HCEC 1CT (cell line): ENCODE measurements around the gene KICS2.
"Not testable (repeated sequence)": the region's sequence is repeated elsewhere in the genome, so short reads cannot be mapped to it uniquely, and the experiment has no call there.

Experiments
- DNase-seq: peaks from one replicate; pipeline ENCODE4 v3.0.0-alpha.2; 2017

Gene KICS2

DNA sequence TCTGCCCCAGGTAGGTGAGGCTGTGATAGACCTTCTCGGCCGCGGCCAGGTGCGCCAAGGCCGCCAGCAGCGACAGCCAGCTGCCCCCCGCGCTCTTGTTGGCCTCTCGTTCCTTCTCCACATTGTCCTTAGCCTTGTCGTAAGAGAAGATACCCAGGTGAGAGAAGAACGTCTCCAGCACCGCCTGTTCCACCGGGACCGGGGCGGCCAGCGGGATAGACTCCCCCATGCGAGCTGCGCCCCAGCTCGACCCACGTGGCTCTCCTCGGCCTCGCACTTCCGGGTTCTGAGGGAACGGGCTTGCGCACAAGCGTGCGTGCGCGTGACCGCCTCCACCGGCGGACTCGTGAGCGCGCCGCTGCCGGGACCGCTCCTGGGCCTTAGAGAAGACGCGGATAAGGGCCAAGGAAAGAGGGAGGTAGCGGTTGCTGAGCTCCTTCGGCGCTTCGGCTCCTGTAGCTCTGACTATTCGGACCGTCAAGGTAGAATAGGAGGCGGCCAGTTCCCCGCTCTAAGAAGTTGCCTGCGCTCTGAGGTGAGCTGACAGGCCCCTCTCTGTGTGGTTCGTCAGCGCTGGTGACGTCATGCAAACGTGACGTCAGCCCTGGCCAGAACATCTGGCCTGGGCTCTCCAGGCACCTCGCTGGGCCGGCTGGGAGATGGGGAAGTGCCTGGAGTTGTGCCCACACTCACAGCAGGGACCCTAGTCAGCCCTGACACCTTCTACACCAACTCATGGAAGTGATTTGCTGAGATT lies at the start of gene KICS2:
Gene KICS2 (minus strand): TSS at position 288 of the 757 bp plus-strand sequence. CDS start 59 bp downstream, at position 229.
- peak; percentile 94 for DNase-seq

DNA sequence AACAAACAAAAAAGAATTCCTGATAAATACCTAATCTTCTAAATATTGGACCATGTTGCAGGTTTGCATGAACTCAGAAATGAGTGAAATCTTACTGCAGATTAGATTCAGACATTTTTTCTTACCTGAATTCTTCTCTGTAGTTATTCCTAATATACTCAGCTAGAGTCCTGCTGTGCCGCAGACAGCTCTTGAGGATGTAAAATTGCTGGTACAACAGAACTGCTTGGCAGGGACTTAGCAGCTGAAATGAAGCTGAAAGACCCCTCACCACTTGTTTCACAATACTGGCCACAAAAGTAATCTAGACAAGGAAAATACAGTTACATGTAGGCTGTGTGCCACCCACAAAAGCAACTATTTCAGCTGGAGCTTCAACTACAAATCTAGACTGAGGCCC lies 48.3 kb upstream of the KICS2 start:
- DNase-seq: no peak

DNA sequence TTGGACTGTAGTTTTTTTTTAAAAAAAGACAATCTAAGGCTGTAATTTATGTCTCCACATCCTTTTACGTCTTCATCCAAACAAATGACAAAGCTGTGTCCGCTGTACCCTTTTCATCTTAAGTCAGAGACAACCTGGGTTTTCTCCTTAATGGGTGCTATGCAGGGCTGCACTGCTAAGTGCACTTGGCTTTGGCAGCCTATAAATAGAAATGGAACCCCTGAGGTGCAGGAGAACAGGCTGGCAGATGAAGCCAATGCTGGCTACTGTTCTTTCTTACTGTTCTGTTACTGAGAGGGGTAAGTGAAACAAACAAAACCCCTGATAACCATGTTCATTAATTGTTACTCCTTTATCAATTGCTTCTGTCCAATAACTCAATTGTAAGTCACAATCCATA lies 47.1 kb upstream of the KICS2 start:
- DNase-seq: no peak

DNA sequence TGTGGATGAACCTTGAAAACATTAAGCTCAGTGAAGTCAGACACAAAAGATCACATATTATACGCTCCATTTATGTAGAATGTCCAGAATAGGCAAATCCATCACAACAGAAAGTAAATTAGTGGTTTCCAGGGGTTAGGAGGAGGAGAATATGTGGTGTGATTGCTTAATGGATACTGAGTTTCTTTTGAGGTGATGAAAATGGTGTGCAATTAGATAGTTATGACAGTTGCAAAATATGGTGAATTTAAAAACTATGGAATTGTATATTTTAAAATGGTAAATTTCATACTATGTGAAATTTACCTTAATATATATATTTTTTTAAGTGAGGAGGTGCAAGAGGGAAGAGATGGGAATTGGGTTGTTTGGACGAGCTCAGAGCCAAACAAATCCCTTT lies 46.3 kb upstream of the KICS2 start:
- no peak for DNase-seq

DNA sequence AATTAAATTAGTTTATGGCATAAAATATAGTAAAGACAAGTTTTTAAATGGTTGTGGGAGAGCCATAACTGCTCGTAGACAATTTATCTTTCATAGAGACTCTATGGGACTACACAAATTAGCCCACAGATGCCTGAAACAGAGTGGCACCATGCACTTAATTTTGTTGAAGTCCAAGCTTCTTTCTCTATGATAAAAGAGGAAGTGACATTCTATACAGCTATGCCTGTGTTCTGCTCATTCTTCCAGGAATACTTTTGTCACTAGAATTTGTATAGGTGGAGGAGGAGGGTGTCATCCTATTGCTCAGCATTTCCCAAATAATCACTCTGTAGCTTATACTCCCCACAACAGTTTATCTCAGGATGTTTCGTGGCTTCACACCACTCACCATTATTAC lies 43.7 kb upstream of the KICS2 start:
- no peak for DNase-seq

DNA sequence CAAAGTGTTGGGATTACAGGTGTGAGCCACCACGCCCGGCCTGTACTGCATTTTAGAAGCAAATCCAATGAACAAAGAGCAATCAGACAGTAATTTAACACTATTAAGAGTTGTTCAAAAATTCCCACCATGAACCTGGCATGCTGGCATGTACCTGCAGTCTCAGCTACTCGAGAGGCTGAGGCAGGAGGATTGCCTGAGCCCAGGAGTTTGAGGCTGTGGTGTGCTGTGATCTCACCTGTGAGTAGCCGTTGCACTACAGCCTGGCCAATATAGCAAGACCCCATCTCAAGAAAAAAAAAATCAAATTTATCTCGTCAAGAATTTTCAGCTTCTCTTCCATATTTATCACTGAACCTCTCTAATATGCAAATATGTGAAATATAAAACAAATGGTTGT lies 39.7 kb upstream of the KICS2 start:
- DNase-seq: no peak

DNA sequence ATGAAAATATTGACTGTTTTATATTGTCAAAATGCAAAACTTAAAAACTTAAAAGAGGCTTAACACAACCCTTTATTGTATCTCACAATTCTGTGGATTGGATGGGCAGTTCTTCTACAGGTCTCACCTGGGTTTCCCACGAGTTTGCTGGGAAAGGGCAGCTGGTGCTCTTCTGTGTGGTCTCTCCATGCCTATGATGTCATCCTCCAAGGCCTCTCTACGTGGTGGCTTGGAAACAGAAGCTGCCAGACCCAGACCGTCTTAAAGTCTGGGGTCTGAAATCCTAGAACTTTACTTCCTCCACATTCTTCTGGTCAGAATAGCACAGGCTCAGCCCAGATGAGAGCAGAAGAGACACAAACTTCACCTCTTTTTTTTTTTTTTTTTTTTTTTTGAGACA lies 36.5 kb upstream of the KICS2 start:
- no peak for DNase-seq

DNA sequence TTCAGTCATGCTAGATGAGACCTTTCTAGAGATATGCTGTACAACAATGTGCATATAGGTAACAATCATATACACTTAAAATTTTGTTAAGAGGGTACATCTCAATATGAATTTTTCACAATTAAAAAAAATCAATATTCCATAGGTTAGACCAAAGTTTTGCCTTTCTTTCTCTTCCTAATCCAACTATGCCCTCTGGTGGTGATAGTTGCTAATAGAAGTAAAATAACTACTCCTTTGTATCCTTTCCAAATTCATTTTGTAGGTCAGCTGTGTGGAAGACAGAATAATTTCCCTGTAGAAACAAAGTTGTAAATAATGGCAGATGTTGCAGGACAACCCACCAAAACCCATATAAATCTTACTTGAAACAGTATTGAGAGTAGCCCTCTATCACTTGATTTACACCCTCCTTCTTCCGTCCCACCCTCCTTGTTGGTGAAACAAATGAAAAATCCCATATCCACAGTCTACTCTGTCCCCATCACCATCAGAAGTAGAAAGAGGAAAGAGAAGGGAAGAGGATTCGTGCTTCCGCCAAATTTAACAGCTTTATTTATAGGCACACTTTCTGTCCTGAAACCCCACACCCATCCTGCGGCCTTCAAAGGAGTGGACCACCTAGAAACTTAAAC lies 34.2 kb upstream of the KICS2 start:
- DNase-seq: peak; percentile 54

DNA sequence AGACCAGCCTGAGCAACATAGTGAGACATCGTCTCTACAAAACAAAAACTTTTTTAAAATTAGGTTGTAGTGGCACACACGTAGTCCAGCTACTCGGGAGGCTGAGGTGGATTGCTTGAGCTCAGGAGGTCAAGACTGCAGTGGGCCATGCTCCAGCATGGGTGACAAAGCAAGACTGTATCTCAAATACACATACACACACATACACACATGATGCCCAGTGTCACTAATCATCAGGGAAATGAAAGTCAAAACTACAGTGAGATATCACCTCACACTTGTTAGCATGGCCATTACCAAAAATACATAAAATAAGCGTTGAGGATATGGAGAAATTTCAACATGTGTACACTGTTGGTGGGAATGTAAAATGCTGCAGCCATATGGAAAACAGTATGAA lies 33.2 kb upstream of the KICS2 start:
- no peak for DNase-seq

DNA sequence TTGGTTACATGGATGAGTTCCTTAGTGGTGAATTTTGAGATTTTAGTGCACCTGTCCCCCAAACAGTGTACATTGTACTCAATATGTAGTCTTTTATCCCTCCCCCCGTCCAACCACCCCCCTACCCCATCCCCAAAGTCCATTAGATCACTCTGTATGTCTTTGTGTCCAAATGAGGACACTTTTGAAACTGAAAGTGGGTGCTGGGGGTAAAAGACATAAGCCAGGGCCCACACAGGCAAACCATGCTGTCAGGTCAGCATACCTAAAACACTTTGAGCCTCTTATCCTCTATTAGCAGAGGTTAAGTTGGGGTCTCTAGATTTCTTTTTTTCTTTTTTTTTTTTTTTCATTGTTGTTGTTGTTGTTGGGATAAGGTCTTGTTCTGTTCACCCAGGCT lies 31.3 kb upstream of the KICS2 start:
- no peak for DNase-seq

DNA sequence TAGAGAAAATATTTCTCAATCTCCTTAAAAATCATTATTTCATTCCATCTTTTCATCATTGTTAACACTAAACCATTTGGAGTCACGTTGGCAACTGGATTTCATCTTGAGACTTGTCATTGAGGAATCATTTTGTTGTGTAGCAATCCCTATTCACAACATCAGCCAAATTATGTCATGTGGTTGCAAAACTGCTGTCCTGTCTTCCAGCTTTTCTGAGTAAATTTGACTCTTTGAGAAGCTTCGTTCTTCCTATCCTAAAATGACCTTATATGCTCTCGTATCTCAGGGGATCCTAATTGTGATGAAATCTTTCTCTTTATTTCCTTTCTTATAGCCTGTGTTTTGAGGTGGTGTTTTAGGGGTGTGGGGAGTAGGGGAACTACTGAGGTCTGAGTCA lies 30.6 kb upstream of the KICS2 start:
- DNase-seq: peak; percentile 82

DNA sequence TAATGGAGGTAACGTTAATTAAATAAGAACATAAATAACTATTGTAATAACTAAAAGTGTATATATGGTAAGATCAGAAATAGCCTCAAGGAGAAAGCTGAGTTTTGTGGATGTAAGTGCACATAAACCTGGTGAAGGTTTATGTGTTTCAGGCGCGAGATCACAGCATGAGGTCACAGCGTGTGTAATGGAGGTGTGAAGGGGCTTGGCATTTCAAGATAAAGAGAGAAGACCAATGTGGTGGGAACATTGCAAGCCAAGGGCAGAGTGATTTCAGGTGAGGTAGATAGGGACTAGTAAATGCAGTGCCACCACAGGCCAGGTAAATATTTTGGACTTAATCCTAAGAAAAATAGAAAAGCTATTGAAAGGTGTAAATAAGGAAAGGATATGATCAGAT lies 21.7 kb upstream of the KICS2 start:
- no peak for DNase-seq

DNA sequence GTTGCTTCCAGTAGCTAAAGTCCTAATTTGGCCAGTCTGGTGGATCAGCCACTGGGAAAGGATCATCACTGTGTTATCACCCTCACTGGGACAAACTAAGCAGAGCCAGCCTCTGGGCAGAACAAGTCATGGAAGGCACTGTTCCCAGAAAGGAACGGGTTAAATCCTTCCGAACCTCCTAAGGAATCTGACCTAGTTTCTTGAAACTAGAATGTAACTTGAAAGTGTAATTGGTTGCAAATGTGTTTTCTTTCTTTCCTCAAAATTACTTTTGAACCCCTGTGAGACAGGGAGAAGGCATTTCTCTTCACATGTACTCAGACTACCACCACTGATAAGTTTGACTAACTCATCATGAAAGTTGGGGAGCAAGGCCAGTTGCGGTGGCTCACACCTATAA lies 18.7 kb upstream of the KICS2 start:
- DNase-seq: no peak

DNA sequence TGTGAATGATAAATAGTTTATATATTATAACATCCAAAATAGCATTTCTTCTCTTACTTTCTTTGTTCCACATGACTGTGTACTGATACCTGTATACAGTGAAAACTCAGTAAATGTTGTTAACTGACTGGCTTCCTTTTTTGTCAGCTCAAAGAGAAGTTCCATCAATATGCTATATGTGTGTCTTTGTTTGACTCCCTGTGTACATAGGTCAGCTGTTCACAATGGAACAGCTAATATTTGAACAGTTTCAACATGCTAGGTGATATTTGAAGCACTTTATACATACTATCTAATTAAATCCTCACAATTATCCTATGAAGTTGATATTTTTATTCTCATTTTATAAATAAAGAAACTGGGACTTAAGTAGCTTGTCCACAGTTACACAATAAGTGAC lies 15.3 kb upstream of the KICS2 start:
- DNase-seq: no peak

DNA sequence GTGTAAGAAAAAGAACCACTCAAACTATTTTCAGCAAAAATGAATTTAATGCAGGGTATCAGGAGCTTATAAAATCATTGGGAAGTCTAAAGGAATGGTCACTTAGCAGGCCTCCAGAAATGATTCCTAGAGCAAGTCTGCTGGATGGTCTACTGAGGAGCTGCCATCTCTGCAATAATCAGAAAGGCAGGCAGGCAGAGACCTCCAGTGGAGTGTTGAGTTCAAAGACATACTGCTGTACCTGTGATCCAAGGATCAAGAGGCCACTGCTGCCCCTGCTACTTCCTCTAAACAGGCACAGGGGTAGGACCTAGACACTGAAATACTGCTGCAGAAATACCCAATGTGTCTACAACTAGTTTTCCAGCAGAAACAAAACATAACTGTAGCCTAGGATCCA lies 14.5 kb upstream of the KICS2 start:
- no peak for DNase-seq

DNA sequence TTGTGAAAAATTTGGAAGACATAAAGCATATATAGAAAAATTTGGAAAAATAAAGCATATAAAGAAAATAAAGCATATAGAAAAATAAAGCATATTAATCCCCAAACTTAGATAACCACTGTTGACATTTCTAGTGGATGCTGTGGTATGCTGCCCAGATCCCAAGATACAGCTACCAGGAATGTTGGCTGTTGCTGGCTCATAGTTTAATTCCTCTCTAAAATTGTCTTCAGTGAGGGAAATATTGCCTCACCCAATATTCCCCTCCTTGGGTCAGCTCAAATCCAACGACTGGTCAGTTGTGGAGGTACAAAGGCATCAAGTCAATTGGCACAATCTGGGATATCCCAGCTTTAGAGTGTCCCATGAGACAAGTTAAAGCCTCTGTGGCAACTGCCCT lies 10.1 kb upstream of the KICS2 start:
- no peak for DNase-seq

DNA sequence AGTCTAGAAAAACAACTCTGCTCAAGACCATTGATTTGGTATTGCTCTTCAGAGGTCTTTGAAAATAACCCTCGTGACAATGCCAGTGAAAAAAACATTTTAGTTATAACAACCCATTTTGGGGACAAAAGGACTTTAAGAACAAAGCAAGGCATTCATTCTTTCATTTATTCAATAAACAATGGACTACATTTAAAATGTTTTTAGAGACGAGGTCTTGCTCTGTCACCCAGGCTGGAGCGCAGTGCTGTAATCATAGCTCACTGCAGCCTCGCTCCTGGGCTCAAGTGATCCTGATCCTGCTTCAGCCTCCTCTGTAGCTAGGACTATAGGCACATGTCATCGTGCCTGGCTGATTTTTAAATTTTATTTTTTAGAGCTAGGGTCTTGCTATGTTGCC lies 7.7 kb upstream of the KICS2 start:
- DNase-seq: no peak

DNA sequence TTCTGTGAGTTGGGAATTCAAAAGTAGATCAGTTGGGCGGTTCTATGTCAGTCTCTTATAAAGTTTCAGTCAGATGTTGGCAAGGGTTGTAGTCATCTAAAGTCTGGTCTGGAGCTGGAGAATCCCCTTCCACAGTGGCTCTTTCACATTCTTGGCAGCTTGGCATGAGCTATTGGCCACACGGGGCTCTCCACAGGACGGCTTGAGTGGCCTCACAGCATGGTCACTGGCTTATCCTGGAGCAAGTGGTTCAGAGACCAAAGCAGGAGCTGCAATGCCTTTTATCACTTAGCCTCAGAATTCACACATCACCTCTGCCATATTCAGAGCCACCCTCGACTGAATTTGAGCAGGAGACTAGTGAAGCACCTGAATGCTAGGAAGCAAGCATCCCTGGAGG lies 7.1 kb upstream of the KICS2 start:
- DNase-seq: no peak

DNA sequence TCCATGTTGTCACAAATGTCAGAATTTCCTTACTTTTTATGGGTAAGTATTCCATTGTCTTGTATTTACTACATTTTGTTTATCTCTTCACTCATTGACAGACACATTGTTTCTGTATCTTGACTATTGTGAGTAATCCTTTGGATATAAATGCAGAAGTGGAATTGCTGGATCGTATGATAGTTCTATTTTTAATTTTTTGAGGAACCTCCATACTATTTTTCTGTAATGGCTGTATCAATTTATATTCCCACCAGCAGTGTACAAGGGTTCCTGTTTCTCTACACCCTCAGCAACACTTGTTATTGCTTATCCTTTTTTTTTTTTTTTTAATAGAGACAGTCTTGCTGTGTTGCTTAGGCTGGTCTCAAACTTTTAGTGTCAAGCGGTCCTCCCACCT lies 3.5 kb upstream of the KICS2 start:
- DNase-seq: no peak

DNA sequence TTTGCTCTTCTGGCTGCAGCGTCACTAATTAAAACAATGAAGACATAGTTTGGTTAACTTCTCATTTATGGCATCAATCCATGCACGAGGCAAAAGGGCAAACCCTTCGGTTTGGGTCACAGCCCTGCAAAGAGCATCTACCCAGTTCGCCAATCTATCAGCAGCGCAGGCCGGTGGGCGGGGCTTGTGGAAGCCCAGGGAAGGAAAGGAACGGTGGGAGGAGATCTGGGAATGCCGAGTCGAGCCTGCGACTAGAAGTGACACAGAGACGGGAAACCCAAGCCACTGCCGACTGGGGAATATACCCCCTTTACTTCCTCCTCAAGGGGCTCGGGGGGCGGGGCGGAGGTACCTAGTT lies 466 bp downstream of the KICS2 start:
- DNase-seq: peak; percentile 85

DNA sequence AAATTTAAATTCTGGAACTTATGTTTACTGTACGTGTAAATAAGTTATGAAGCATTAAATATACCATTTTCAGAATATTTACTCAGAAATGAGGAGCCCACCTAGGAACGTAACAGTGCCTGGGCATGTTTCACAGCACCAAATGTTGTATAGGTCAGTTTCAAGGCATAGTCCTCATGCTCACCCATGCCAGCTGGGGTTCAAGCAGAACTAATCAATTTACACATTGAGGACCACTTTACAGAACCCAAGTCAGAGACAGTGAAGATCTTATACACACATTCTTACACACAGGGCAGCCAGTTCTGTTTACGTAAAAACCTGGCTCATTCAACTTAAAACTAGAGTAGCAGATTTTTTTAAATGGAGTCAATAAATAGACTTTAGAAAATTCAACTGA lies 2.0 kb downstream of the KICS2 start:
- DNase-seq: no peak

DNA sequence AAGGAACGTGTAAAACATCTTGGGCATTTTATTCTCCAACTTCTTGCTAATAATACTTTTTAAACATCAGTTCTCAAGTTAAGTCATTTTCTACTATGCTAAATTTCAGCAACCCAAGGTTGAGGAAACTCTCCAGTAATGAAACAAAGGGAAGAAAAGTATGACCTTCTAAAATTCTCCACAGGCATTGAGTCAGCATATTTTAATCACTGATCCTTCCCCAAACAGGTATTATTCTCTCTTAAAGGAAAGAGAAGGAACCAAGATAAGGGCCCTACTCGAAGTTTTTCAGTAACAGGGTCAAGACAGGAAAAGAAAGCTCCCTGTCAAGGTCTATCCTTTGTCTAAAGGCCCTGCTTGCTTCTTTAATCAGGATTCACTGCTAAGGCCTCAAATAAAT lies 3.0 kb downstream of the KICS2 start:
- no peak for DNase-seq

DNA sequence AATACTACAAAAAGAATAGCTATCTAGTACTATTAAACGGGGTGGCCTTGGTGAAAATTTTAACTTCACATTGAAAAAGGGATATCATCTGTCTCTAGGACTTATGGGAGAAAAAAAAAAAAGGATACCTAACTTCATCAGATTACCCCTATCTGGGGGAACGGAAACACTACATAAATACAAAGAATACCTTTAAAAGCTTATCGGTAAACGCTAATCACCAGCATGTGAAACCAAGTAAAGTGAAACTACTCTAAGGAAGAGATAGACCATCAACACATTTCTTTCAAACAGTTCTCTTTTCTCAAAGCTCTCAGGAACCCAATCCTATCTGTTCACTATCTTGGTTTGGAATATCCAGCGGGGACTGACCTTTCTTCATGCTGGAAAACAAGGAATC lies 3.5 kb downstream of the KICS2 start:
- DNase-seq: no peak

DNA sequence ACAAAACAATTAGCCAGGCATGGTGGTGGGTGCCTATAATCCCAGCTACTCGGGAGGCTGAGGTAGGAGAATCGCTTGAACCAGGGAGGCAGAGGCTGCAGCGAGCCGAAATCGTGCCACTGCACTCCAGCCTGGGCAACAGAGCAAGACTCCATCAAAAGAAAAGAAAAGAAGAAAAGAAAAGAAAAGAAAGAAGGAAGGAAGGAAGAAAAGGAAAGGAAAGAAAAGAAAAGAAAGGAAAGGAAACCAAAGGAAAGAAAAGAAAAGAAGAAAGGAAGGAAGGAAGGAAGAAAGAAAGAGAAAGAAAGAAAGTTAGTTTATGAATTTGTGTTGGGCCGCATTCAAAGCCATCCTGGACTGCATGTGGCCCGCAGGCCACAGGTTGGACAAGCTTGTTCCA lies 4.5 kb downstream of the KICS2 start:
- DNase-seq: not testable (repeated sequence)

DNA sequence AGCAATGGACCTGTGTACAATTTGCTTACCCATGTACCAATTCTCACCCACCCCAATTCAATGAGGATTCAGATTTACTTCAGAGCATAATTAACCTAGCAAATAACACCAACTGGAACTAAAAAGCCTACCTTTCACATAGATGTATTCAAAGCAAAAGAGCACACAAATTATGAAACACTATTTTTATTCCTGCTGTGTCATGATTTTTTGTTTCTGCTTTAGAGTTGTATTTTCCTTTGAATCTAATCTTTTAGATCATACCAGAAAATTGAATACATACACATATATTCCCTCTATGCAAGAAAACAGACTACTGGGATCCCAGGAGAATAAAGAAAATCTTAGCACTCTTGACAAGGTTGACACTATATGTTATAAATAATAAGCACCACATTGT lies 5.9 kb downstream of the KICS2 start:
- DNase-seq: no peak
